CD4-positive, alpha-beta T cell treated with Interleukin-17A for 1 hour (primary cell): Measurements from ENCODE around the gene C5orf63.
"Not testable (repeated sequence)": the region's sequence is repeated elsewhere in the genome, so short reads cannot be mapped to it uniquely, and the experiment has no call there.

Experiments used
- DNase-seq: peaks from one replicate; pipeline ENCODE4 v3.0.0-alpha.2; 2020

The C5orf63 gene

DNA sequence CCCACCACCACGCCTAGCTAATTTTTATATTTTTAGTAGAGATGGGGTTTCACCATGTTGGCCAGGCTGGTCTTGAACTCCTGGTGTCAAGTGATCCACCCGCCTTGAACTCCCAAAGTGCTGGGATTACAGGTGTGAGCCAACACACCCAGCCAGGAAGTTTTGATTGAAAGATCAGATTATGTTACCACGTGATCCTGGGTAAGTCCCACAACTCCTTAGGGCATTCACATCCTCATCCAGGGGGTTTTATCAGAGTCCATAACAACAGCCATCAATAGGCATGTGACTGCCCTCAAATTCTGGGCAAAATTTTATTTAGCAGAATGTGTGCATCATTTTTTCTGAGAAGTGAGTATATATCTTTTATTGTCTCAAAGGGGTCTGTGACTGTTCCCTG, 68.0 kb downstream of the C5orf63 start:
- DNase-seq = not testable (repeated sequence)

DNA sequence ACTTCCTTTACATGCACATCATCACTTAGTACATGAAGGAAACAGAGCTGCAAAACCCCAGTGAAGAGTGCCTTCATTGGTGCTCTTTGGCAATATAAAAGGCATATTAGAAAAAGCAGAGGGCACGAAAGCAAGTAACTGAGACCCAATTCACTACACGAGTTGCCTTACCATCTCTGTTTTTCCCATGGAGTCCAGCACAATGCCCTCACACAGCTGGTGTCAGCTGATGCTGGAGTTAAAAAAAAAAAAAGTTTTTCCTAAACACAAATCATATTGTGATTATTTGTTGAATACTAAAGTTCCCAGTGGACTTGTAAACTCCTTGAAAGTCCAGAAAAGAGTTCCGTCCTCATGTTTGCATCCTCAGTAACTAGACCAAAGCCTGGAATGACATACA, 68.6 kb downstream of the C5orf63 start:
- DNase-seq = no peak

DNA sequence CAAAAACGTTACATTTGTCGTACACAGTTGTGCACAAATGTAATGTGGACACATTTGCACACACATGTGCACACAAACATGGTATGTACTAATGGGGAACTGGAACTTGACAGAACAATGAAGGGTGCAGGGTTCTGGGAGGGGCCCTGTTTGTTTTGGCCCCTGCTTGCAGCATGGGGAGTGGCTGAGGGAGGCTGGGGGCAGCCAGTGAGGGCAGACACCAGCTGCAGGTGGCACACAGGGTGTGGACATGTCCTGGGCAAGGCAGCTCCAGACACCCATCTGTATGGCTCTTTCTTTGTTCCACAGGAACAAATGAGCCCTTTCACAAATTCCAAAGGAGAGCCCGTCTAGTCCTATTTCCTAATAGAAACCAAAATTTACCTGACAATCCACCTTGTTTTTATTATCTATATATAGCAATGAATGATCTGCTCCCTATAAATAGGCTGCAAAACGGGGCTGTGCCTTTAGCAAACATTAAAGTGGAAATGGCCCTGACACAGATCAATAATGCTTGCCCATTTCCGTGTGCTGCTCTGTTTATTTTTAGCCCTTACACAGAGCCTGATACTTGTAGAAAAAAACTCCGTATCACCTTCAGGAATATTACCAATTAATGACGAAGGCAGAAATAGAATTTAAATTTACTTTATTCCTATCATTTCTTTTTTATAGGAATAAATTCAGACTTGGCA, 69.4 kb downstream of the C5orf63 start:
- no peak for DNase-seq

DNA sequence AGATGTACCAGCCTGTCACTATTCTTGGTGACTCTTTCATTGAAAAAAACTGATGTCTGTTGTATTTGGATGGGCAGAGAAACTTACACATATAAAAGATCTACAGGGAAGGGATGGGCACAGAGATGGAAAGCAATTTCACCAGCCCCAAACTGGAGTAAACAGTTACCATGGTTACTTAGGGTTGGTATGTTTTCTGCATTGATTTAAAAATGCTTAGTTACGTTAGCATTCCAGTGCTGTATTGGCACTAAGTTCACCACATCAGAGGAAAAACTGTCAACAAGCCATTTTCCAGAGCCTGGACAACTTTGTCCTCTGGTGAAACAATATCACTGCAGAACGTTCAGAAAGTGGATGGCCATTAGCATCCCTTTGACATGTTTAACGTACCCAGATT, 70.9 kb downstream of the C5orf63 start:
- DNase-seq = no peak

DNA sequence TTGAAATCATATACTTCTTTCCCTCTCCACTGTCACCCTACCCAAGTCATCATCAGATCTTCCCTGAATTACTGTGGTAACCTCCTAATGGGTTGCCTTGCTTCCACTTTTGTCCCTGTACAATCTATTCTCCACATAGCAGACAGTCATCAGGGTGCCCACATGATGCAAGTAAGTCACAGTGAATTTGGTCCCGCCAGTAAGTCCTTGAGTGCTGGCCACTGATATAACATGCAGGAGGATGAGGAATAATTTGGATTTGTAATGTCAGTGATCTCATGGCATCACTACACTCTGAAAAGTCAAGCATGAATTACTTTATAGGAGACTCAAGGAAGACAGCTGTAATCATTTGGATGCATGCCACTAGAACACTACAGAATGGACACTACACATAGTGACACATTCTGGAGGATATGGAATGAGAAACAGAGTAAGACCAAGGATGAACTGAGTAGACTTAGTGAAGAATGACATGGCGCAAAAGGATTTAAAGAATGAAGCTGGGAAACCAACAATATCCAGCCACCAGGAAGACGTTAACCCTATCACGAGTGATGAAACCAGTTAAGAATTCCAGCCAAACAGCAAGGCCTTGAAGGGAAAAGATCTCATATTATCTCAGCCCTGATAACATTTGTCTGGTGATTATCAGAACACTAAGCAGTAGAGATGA, 71.5 kb downstream of the C5orf63 start:
- no peak for DNase-seq
